ENCODE data around the gene PTP4A2.
A peak's percentile ranks its signal among the peaks of the same experiment; 100 is the strongest.
"Not testable (repeated sequence)": the region's sequence is repeated elsewhere in the genome, so short reads cannot be mapped to it uniquely, and the experiment has no call there.

Gene PTP4A2

GRCh38 chr1:31957701-31958674, 19.8 kb upstream of the PTP4A2 start:
- peaks cover 72% of the 10 kb centered on the region for H3K4me1 Mint-ChIP-seq
- H3K9me3 Mint-ChIP-seq: no peaks in the 10 kb centered on the region
- no peaks in the 10 kb centered on the region for H3K36me3 Mint-ChIP-seq (ENCODE audit: low read depth)
- H3K27ac Mint-ChIP-seq: peak overlapping the region; percentile 95
- no peaks in the 10 kb centered on the region for H3K27me3 Mint-ChIP-seq
- peak overlapping the region; percentile 58 for H3K4me3 Mint-ChIP-seq
- peak; percentile 64 for DNase-seq
- peak; percentile 87 for ATAC-seq

DNA sequence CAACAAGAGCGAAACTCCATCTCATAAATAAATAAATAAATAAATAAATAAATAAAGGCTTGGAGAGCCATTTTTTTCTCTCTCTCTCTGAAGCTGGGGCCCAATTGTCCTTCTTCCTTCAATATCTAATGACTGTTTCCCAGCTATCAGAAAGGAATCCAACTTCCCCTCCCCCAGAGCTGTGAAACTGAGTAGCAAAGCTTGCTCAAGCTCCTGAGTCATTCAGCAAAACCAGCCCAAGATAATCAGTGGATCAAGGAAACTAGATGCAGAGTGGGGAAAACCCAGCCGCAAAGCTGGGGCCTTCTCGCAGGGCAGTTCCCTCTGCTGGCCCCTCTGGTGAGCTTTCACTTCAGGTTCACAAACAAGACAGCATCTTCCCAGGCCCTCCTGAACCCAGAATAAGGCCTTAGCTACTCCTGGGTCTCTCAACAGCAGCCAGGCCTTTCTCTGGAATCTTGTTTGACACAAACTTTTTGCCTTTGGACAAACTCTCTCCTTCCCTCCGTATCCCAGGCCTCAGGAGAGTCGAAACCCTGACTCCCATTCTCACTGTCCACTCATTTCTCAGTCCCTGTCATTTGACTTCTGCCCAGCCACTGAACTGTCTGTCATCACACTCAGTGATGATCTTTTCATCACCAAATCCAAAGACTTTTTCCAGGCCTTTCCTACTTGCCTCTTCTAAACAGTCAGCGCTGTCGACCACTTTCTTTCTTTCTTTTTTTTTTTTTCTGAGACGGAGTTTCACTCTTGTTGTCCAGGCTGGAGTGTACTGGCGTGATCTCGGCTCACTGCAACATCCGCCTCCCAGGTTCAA, 18.0 kb upstream of the PTP4A2 start:
- ATAC-seq (peak; percentile 76), DNase-seq (peak; percentile 83)
- Mint-ChIP-seq H3K27ac (peak overlapping the region; percentile 97), H3K27me3 (no peaks in the 10 kb centered on the region), H3K9me3 (no peaks in the 10 kb centered on the region), H3K4me3 (peak overlapping the region; percentile 77), H3K36me3 (ENCODE audit: low read depth) (no peaks in the 10 kb centered on the region), H3K4me1 (peaks cover 72% of the 10 kb centered on the region)

DNA sequence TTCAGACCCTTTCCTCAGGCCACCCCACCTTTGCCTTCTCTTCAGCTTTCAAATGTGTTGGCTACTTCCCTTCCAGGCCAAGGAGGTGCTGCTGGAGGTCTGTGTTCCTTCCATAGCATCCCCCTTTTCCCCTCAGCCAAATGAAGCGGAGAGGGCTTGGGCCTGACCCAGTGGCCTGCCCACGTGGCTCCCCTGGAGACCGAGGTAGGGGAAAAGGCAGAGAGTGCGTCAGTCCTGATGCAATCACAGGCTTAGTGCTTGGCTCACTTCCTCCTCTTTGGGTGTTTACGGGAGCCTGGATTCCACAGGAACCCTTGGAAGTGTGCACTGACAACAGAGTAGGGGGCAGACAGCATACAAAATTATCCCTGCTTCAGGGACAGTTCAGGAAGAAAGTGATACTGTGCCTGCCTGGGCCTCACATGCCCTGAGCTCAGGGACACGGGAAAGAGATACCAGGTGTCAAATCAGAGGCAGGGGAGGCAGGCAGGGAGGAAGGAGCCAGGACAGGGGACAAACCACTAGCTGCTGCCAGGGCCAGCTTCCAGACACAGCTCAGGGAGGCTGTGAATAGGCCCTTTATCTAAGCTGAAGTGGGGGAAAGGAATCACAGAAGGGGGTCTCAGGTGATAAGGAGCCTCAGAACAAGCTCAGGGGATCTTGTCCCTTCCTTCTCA, 16.6 kb upstream of the PTP4A2 start:
- Mint-ChIP-seq H3K4me1 (peaks cover 68% of the 10 kb centered on the region), H3K9me3 (no peaks in the 10 kb centered on the region), H3K36me3 (ENCODE audit: low read depth) (no peaks in the 10 kb centered on the region), H3K27me3 (no peaks in the 10 kb centered on the region), H3K4me3 (no peak overlapping the region), H3K27ac (peak overlapping the region; percentile 70)
- ATAC-seq: no peak
- DNase-seq: no peak

DNA sequence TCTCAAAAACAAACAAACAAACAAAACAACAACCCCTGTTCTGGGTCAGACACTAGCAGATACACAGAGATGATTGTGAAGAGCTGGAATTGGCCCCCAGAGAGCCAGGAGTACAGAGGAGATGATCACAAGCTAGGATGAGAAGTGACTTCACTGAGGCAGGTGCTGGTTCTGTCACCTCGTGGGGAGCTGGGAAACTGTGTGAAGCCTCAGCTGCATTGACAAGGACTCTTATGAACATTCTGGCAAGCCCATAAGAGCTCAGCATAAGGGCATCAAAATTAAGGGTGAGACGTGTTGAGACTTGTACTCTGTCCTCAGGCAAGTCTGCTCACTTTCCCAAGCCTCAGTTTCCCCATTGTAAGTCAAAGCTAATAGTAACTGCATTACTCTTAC, 14.7 kb upstream of the PTP4A2 start:
- H3K9me3 Mint-ChIP-seq: no peaks in the 10 kb centered on the region
- no peak overlapping the region for H3K27ac Mint-ChIP-seq

DNA sequence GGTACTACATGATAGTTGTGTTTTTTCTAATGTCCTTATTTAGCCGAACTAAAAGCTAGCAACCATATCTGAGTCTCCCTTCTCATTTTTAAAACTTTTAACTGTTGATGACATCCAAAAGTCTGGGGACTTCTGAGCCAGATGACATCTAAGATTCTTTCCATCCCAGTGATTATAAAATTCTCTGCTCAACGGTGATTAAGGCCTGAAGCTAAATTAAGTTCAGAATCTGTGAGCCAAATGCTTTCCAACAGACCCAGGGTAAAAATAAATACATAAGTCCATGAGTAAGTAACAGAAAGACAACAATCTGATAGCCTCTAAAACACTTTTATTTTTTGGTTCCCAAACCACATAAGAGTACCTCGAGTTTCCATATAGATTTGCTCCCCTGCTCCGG, 13.1 kb upstream of the PTP4A2 start:
- no peaks in the 10 kb centered on the region for H3K36me3 Mint-ChIP-seq (ENCODE audit: low read depth)
- H3K4me3 Mint-ChIP-seq: no peak overlapping the region
- no peak overlapping the region for H3K27ac Mint-ChIP-seq
- H3K27me3 Mint-ChIP-seq: no peaks in the 10 kb centered on the region
- peaks cover 43% of the 10 kb centered on the region for H3K4me1 Mint-ChIP-seq
- no peak for DNase-seq
- H3K9me3 Mint-ChIP-seq: no peaks in the 10 kb centered on the region
- ATAC-seq: no peak

More for the DNA sequence above, 14.7 kb upstream of the PTP4A2 start:
- no peak for ATAC-seq
- no peaks in the 10 kb centered on the region for H3K36me3 Mint-ChIP-seq (ENCODE audit: low read depth)
- DNase-seq: no peak
- peaks cover 51% of the 10 kb centered on the region for H3K4me1 Mint-ChIP-seq
- H3K4me3 Mint-ChIP-seq: no peak overlapping the region
- no peaks in the 10 kb centered on the region for H3K27me3 Mint-ChIP-seq

DNA sequence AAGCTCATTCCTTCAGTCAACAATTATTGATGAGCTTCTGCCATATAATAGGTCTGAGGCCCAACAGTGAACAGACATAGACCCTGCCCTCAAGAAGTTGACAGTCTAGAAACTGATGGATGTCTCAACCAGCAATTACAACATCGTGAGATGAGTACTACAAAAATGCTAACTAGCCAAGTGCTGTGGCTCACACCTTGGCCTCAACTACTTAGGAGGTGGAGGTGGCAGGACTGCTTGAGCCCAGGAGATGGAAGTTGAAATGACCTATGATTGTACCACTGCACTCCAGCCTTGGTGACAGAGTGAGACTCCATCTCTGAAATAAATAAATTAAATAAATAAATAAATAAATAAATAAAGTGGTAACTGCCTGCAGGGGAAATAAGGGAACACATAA, 11.7 kb upstream of the PTP4A2 start:
- Mint-ChIP-seq H3K27me3 (no peaks in the 10 kb centered on the region), H3K4me1 (peaks cover 42% of the 10 kb centered on the region), H3K27ac (no peak overlapping the region), H3K4me3 (no peak overlapping the region), H3K9me3 (no peaks in the 10 kb centered on the region), H3K36me3 (ENCODE audit: low read depth) (no peaks in the 10 kb centered on the region)
- ATAC-seq (no peak), DNase-seq (no peak)

DNA sequence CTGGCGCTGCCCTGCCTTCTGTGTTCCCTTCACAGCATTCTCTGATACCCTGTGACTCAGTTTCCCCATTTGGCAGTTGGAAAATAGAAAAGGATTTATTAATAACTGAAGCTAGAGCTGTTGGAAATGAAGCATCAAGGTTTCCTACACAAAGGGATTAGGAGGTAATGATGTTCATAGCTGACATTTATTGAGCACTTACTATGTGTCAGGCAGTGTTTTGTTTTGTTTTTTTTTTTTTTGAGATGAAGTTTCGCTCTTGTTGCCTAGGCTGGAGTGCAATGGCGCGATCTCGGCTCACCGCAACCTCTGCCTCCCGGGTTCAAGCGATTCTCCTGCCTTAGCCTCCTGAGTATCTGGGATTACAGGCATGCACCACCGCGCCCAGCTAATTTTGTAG, 7.5 kb upstream of the PTP4A2 start:
- not testable (repeated sequence) for ATAC-seq
- peaks cover 53% of the 10 kb centered on the region for H3K4me1 Mint-ChIP-seq

DNA sequence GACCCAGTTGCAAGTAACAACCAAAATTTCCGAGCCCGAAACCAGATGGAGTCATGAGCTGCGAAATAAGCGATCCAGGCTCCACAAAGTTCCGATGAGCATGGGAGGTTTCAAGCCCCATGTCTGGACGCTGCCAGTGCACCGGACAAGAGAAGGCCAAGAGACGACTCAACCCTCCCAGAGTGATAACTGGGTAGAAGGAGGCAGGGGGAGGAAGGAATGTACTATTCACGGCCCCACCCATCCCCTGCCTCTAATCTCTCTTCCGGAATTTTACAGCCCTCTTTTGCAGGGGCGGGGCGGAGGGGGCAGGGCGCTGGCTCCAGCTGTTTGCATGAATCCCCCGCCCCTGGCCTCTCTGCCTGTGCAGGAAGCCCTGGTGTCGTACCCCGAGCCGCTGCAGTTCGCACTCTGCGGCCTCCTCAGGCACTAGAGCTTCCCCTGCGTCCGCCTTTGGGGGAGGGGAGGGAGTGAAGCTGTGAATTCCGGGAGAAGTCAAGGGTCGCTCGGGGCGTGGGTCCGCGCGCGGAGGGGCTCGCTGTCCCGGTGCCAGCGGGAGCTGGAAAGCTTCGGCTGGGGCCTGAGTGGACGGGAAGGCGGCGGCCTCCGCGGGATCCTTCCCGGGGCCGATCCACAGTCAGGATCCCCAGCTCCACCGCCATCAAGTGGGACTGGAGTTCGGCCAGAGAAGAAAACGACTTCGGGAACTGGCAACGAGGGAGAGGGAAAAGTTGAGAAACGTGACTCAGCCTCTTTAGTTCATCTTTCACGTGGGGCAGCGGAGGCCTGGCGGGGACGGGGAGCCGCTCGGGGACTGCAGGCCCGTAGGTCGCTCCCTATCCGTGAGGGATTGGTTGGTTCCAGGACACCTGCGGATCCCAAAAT, 6.3 kb upstream of the PTP4A2 start:
- H3K4me1 Mint-ChIP-seq: peaks cover 65% of the 10 kb centered on the region
- DNase-seq (peak; percentile 82), ATAC-seq (peak; percentile 47)
- no peaks in the 10 kb centered on the region for H3K27me3 Mint-ChIP-seq
- no peaks in the 10 kb centered on the region for H3K36me3 Mint-ChIP-seq (ENCODE audit: low read depth)
- H3K9me3 Mint-ChIP-seq: no peaks in the 10 kb centered on the region
- peak overlapping the region; percentile 65 for H3K4me3 Mint-ChIP-seq
- H3K27ac Mint-ChIP-seq: peak overlapping the region; percentile 87

More for the DNA sequence above, 7.5 kb upstream of the PTP4A2 start:
- H3K36me3 Mint-ChIP-seq (ENCODE audit: low read depth); H3K9me3 Mint-ChIP-seq; DNase-seq; H3K27ac Mint-ChIP-seq; H3K27me3 Mint-ChIP-seq: not testable (repeated sequence)
- H3K4me3 Mint-ChIP-seq: peak overlapping the region; percentile 17

- H3K36me3 Mint-ChIP-seq (ENCODE audit: low read depth): no peaks in the 10 kb centered on the region
- peaks cover 73% of the 10 kb centered on the region for H3K4me1 Mint-ChIP-seq
- ATAC-seq (peak; percentile 52), DNase-seq (no peak)
- H3K27me3 Mint-ChIP-seq: no peaks in the 10 kb centered on the region
- peak overlapping the region; percentile 65 for H3K4me3 Mint-ChIP-seq
- H3K9me3 Mint-ChIP-seq: no peaks in the 10 kb centered on the region
- H3K27ac Mint-ChIP-seq: peak overlapping the region; percentile 87
These were observed 5.5 kb upstream of the PTP4A2 start for GRCh38 chr1:31943546-31944184.

DNA sequence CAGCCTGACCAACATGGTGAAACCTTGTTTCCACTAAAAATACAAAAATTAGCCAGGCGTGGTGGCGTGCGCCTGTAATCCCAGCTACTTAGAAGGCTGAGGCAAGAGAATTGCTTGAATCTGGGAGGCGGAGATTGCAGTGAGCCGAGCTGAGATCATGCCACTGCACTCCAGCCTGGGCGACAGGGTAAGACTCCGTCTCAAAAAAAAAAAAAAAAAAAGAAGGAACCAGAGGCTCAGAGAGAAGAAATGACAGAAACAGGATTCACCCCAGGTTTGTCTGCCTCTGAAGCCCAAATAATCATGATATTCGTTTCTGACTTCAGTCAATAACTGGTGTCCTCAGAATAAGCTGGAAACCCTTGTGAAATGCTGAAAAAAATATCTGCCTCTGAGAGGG, 3.9 kb upstream of the PTP4A2 start:
- peaks cover 76% of the 10 kb centered on the region for H3K4me1 Mint-ChIP-seq
- peak overlapping the region; percentile 73 for H3K27ac Mint-ChIP-seq
- H3K36me3 Mint-ChIP-seq (ENCODE audit: low read depth): not testable (repeated sequence)

DNA sequence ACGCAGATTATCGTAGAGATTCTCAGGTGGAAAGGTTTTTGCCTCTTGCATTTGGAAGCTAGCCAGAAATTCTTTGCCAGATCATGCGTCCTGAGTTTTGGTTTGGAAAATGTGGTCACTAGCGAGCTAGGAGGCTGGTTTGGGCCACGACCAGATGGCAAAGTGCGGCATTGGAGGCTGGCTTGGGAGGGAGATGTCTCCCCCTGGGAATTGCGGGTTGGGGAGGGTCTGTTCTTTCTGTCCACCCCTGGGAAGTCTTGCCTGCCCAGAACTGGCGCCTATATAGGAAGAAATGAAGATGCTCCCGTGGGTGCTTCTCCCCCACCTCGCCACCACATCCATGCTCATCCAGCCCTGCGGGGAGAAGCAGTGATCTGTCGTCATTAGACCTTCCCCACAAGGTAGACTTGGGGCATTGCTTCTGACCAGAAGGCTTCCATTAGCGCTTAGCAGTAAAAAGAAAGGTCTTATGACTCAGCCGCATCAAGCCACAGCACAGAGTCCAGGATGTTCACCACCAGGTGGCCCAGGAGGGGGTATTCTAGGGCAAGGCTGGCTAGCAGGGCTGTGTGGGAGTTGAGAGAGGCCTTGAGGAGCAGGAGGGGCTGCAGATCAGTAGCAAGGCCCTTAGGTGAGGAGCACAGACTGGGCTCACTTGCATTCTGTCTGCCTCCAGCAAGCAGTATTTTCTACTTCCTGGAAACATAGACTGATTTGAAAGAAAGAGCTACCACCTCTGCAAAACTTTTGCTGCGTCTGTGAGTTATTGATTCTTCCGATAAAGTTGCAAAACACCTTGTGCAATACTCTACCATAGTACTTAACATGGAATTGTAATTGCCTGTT, 1.5 kb upstream of the PTP4A2 start:
- Mint-ChIP-seq H3K27ac (peak overlapping the region; percentile 91), H3K27me3 (no peaks in the 10 kb centered on the region), H3K36me3 (ENCODE audit: low read depth) (peaks cover 19% of the 10 kb centered on the region), H3K4me3 (peak overlapping the region; percentile 55), H3K4me1 (peaks cover 75% of the 10 kb centered on the region), H3K9me3 (no peaks in the 10 kb centered on the region)
- DNase-seq: peak; percentile 81
- peak; percentile 70 for ATAC-seq

More for the DNA sequence above, 3.9 kb upstream of the PTP4A2 start:
- ATAC-seq, H3K4me3 Mint-ChIP-seq, DNase-seq, H3K27me3 Mint-ChIP-seq, H3K9me3 Mint-ChIP-seq: not testable (repeated sequence)

- H3K27ac Mint-ChIP-seq: peak overlapping the region; percentile 95
- no peaks in the 10 kb centered on the region for H3K27me3 Mint-ChIP-seq
- DNase-seq (peak; percentile 76), ATAC-seq (peak; percentile 17)
- H3K9me3 Mint-ChIP-seq: no peaks in the 10 kb centered on the region
- H3K4me3 Mint-ChIP-seq: peak overlapping the region; percentile 99
- H3K4me1 Mint-ChIP-seq: peaks cover 74% of the 10 kb centered on the region
- peaks cover 25% of the 10 kb centered on the region for H3K36me3 Mint-ChIP-seq (ENCODE audit: low read depth)
These were observed 626 bp downstream of the PTP4A2 start for GRCh38 chr1:31937300-31938183.

Measured in activated naive CD8-positive, alpha-beta T cell treated with anti-CD3 and anti-CD28 coated beads, Interleukin-2, amount 50 U/mL, for 24 hours (primary cell).